Fibroblast of villous mesenchyme (primary cell): Measurements from ENCODE around the gene AMOTL1. TPM values are rescaled to one million over a fixed set of nuclear protein-coding genes. Genes with fewer than 3 reads are reported as not detected.
A peak's percentile ranks its signal among the peaks of the same experiment; 100 is the strongest.

ENCODE experiments used
- DNase-seq: peaks from one replicate; pipeline ENCODE4 v3.0.0-alpha.2; 2010; ENCODE audit warnings: low read depth
- H3K4me3 ChIP-seq: 2 replicates; pipeline ENCODE4 v1.5.1; 2011; ENCODE audit warnings: low read depth, mild to moderate bottlenecking, low read length
- total RNA-seq: library from RNA; depleted of rRNA; stranded (reverse); fragments of >200 nt; gene quantifications from 2 replicates; pipeline ENCODE4 v1.2.3, GENCODE V29; 2012
- TF ChIP-seq, protein P1 (sequence below): IDR thresholded peaks from 2 replicates; pipeline ENCODE4 v1.5.1; 2012; ENCODE audit warnings: low read depth, mild to moderate bottlenecking, low read length; ENCODE audit not compliant: insufficient read depth

The AMOTL1 gene
- total RNA-seq, 1 donor, result 25.9 TPM

DNA sequence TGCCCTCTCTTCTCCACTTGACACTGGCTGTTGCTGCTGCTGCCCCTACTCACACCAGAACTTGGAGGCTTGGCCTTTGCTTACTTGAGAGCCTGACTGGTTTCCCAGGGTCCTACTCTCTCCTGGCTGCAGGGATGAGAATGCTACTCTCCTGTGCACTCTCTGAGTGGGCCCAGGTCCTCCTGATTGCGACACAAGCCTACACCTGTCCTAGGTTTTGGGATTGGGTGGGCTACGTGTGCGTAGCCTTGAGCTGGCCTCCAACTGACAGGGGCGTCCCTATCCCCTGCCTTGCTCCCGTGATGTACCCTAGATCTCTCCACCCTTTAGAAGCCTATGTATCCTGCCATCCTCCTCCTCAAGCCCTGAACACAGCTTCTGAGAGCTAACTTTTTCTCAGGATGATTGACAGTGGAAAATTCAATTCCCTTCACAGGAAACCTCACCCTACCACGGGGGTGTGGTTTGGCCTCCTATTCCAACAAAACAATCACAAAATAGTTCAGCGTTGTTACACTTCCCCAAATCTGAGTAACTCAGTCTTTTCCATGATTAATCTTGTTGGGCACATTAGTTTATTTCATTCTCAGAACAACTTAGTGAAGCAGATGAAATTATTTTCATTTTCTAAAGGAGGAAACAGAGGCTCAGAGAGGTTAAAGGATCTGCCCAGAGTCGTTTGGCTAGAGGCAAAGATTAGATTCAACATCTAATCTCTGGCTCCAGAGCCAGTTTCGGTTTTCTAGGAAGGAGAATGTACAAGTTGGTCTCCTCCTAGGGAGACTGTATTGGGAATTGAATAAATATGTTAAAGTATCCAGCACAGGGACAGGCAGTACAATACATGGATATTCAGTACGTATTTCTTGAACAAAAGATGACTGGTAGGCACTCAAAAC, 17.6 kb upstream of the AMOTL1 start:
- DNase-seq, result peak; percentile 20
- no peak overlapping the region for H3K4me3 ChIP-seq
- TF ChIP-seq, protein P1, sequence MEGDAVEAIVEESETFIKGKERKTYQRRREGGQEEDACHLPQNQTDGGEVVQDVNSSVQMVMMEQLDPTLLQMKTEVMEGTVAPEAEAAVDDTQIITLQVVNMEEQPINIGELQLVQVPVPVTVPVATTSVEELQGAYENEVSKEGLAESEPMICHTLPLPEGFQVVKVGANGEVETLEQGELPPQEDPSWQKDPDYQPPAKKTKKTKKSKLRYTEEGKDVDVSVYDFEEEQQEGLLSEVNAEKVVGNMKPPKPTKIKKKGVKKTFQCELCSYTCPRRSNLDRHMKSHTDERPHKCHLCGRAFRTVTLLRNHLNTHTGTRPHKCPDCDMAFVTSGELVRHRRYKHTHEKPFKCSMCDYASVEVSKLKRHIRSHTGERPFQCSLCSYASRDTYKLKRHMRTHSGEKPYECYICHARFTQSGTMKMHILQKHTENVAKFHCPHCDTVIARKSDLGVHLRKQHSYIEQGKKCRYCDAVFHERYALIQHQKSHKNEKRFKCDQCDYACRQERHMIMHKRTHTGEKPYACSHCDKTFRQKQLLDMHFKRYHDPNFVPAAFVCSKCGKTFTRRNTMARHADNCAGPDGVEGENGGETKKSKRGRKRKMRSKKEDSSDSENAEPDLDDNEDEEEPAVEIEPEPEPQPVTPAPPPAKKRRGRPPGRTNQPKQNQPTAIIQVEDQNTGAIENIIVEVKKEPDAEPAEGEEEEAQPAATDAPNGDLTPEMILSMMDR, result no peak

DNA sequence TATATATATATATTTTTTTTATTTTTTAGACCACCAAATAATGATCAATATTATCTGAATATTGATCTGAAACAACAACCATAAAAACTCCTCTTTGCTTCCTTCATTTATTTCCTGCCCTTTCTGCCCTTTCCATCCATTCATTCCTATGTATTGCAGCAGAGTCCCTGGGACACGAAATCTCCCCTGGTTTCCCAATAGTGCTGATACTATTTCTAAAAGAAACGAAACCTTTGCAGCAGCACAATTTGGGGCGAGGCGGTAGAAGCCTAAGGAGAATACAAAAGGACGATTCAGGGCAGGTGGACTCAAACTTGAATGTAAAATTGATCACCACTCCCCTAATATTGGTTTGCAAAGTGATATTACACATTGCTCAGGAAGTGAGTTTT, 16.9 kb upstream of the AMOTL1 start:
- no peak overlapping the region for H3K4me3 ChIP-seq
- peak; percentile 60 for DNase-seq
- TF ChIP-seq, protein P1, result no peak

DNA sequence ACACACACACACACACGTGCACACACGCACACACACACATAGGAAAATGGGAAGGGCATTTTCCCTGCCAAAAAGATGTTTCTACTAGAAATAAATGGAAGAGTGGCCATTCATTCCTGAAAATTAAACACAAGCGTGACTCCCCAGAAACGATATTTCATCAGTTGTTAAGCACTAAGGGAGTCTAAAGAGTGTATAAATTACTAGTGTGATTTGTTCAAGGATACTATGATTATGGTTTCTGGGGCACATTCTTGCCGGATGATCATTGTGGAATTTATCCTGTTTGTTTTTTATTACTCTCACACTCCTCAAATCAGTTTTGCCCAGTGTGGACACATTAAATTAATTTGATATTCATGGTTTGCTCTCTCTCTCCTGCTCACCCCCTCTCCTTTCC, 16.4 kb upstream of the AMOTL1 start:
- H3K4me3 ChIP-seq, result no peak overlapping the region
- DNase-seq, result no peak
- TF ChIP-seq, protein P1, result no peak

DNA sequence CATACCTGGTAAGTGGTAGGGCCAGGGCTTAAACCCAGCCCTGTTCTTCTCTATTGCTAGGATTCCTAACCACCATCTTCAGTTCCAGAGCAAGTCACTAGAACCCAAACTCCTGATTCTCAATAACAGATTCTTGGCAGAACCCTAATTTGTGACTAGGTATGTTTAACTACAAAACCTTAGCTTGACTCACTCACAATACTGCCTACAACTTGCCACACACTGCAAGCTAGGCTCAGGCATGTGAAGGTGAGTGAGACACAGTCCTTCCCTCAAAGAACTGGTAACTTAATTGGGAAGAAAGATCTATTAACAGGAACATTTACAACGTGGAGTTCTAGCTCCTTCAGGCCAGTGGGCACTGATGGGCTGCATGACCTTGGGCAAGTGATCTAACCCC, 14.5 kb upstream of the AMOTL1 start:
- no peak for DNase-seq
- TF ChIP-seq, protein P1, result no peak
- no peak overlapping the region for H3K4me3 ChIP-seq

DNA sequence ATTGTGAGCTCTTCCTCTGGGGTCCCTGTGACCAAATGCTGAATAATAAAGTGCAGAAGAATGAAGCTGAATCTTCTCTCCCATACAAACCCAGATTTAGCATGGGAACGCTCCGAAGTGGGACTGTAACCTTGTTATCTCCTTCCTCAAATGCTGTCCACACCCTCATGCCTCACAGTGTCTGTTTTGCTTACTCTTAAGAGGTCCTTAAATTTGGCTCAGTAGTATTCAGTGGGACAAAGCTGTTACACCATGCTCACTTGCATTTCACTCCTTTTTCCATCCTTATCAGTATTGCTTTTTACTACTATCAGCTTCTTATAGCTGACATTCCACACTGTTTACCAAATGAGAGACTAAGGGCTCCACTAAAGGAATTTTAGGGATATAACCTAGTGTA, 13.8 kb upstream of the AMOTL1 start:
- TF ChIP-seq, protein P1, result no peak
- DNase-seq, result peak; percentile 27
- H3K4me3 ChIP-seq, result no peak overlapping the region

DNA sequence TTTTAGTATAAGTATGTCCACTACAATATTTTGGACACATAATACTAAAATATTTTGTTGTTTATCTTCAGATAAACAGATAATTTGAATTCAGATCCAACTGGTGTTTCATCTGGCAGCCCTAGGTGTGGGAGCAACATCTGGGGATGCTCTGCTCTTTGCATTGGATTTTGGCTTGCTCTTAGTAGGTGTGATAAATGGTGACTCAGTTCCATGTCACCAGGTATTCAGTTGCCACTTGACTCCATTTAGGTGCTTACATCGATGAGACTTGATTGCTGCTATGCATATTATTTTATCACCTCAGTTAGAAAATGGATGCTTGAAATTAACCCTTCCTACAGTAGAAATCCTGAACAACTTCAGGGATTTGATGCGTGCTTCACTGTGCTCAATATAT, 13.3 kb upstream of the AMOTL1 start:
- TF ChIP-seq, protein P1, result no peak
- no peak overlapping the region for H3K4me3 ChIP-seq
- no peak for DNase-seq
